LNCaP clone FGC (cell line): ENCODE data around the gene OR5A2.
"Not testable (repeated sequence)": the region's sequence is repeated elsewhere in the genome, so short reads cannot be mapped to it uniquely, and the experiment has no call there.

ENCODE experiments used
- DNase-seq: peaks from one replicate; pipeline ENCODE4 v3.0.0-alpha.2; 2011; ENCODE audit warnings: low read depth
- H3K4me3 ChIP-seq: 2 replicates; pipeline ENCODE4 v1.5.1; 2011; ENCODE audit warnings: mild to moderate bottlenecking, low read depth, low read length, control low read depth
- CTCF ChIP-seq: IDR thresholded peaks from 2 replicates; pipeline ENCODE4 v1.5.1; 2012; ENCODE audit warnings: mild to moderate bottlenecking; ENCODE audit not compliant: control insufficient read depth, insufficient read depth; ENCODE audit errors: extremely low read depth

The OR5A2 gene

GRCh38 chr11:59394186-59394585 lies 32.0 kb downstream of the OR5A2 start:
- H3K4me3 ChIP-seq: no peak overlapping the region
- TF ChIP-seq CTCF: no peak
- DNase-seq: no peak

GRCh38 chr11:59380263-59381059 lies 45.8 kb downstream of the OR5A2 start:
- no peak for TF ChIP-seq CTCF
- no peak overlapping the region for H3K4me3 ChIP-seq
- DNase-seq: no peak

- not testable (repeated sequence) for H3K4me3 ChIP-seq, DNase-seq
Observed at GRCh38 chr11:59372324-59372723, 53.9 kb downstream of the OR5A2 start.

- DNase-seq: no peak
- no peak for TF ChIP-seq CTCF
- no peak overlapping the region for H3K4me3 ChIP-seq
Observed at GRCh38 chr11:59368238-59369022, 57.8 kb downstream of the OR5A2 start.
